Peyer's patch (tissue), 4 donors: ENCODE measurements around the gene ADIPOR2. TPM values are rescaled to one million over a fixed set of nuclear protein-coding genes. Genes with fewer than 3 reads are reported as not detected.

ENCODE experiments used
- DNase-seq, 3 donors: peaks; one replicate each; pipeline ENCODE4 v3.0.0-alpha.2; 2017 to 2019
- H3K27ac ChIP-seq, 4 donors: fragments of 200-600 bp; sonication (generic); one replicate each; pipeline ENCODE4 v1.5.1; 2016 to 2019
- H3K27me3 ChIP-seq, 2 donors: fragments of 200-600 bp; sonication (generic); one replicate each; pipeline ENCODE4 v1.5.1; 2019
- H3K36me3 ChIP-seq, 3 donors: fragments of 200-600 bp; sonication (generic); one replicate each; pipeline ENCODE4 v1.5.1; 2016 to 2019
- H3K4me1 ChIP-seq, 4 donors: fragments of 200-600 bp; sonication (generic); one replicate each; pipeline ENCODE4 v1.5.1; 2016 to 2019
- H3K4me3 ChIP-seq, 4 donors: fragments of 200-600 bp; sonication (generic); 1 replicate in 3 of 4; 2 replicates in 1 of 4; pipeline ENCODE4 v1.5.1; 2016 to 2019; ENCODE audit warnings: mild to moderate bottlenecking in 1 of 4
- H3K9me3 ChIP-seq, 4 donors: fragments of 200-600 bp; sonication (generic); one replicate each; pipeline ENCODE4 v1.5.1; 2016 to 2019; ENCODE audit warnings: mild to moderate bottlenecking in 1 of 4
- CTCF ChIP-seq, 6 experiments: fragments of 450-650 bp in 4 of 6; fragments of 200-600 bp in 2 of 6; sonication (generic) in 1 of 6; IDR thresholded peaks; one replicate each; pipeline ENCODE4 v1.5.1; 2017 to 2019; ENCODE audit warnings: antibody characterized with exemption in 6 of 6, mild to moderate bottlenecking in 3 of 6, moderate library complexity in 1 of 6
- POLR2A ChIP-seq, 2 donors: fragments of 450-650 bp; IDR thresholded peaks; one replicate each; pipeline ENCODE4 v1.5.1; 2017; ENCODE audit warnings: antibody characterized with exemption in 2 of 2, mild to moderate bottlenecking in 2 of 2, moderate library complexity in 2 of 2
- total RNA-seq, 4 donors: library from RNA; depleted of rRNA; stranded (reverse); fragments of >200 nt; gene quantifications; one replicate each; pipeline ENCODE4 v1.1.0, GENCODE V29; 2016

Gene ADIPOR2
- total RNA-seq, 4 donors from 2014 or later: 26.4 to 89.1 (median 73.9) TPM

GRCh38 chr12:1768615-1769014, 77.7 kb downstream of the ADIPOR2 start:
- Histone ChIP-seq H3K9me3 (no peaks in the 10 kb centered on the region), H3K4me1 (no peaks in the 10 kb centered on the region), H3K36me3 (peaks cover 0 to 21% (median 0%) of the 10 kb centered on the region in 3 donors)

GRCh38 chr12:1769809-1770494, 79.1 kb downstream of the ADIPOR2 start:
- no peak overlapping the region for H3K27ac ChIP-seq
- H3K27me3 ChIP-seq: no peaks in the 10 kb centered on the region
- TF ChIP-seq POLR2A (IDR thresholded peaks at IDR 0.05): no peak
- no peak for TF ChIP-seq CTCF (IDR thresholded peaks at IDR 0.05)
- no peak overlapping the region for H3K4me3 ChIP-seq
- no peaks in the 10 kb centered on the region for H3K9me3 ChIP-seq
- H3K4me1 ChIP-seq: no peaks in the 10 kb centered on the region
- peaks cover 0 to 32% (median 0%) of the 10 kb centered on the region in 3 donors for H3K36me3 ChIP-seq
- DNase-seq: no peak

More at GRCh38 chr12:1768615-1769014, 77.7 kb downstream of the ADIPOR2 start:
- H3K27ac ChIP-seq: no peak overlapping the region
- H3K27me3 ChIP-seq: no peaks in the 10 kb centered on the region
- TF ChIP-seq POLR2A (IDR thresholded peaks at IDR 0.05) (no peak), CTCF (IDR thresholded peaks at IDR 0.05) (no peak)
- DNase-seq: no peak
- no peak overlapping the region for H3K4me3 ChIP-seq

- TF ChIP-seq CTCF (IDR thresholded peaks at IDR 0.05) (no peak), POLR2A (IDR thresholded peaks at IDR 0.05) (no peak)
- Histone ChIP-seq H3K4me3 (no peak overlapping the region), H3K9me3 (no peaks in the 10 kb centered on the region), H3K27me3 (no peaks in the 10 kb centered on the region), H3K4me1 (no peaks in the 10 kb centered on the region), H3K36me3 (peaks cover 0 to 36% (median 0%) of the 10 kb centered on the region in 3 donors), H3K27ac (no peak overlapping the region)
- no peak for DNase-seq
Measured at GRCh38 chr12:1773937-1774655, 83.2 kb downstream of the ADIPOR2 start.

- Histone ChIP-seq H3K27ac (no peak overlapping the region), H3K36me3 (peaks cover 0 to 29% (median 0%) of the 10 kb centered on the region in 3 donors), H3K4me1 (no peaks in the 10 kb centered on the region), H3K4me3 (no peak overlapping the region), H3K9me3 (no peaks in the 10 kb centered on the region), H3K27me3 (no peaks in the 10 kb centered on the region)
- DNase-seq: no peak
- TF ChIP-seq CTCF (IDR thresholded peaks at IDR 0.05): no peak
- TF ChIP-seq POLR2A (IDR thresholded peaks at IDR 0.05): no peak
Measured at GRCh38 chr12:1776170-1776921, 85.5 kb downstream of the ADIPOR2 start.

- H3K36me3 ChIP-seq: peaks cover 0 to 23% (median 0%) of the 10 kb centered on the region in 3 donors
- no peak overlapping the region for H3K4me3 ChIP-seq
- H3K9me3 ChIP-seq: no peaks in the 10 kb centered on the region
- no peak overlapping the region for H3K27ac ChIP-seq
- no peaks in the 10 kb centered on the region for H3K4me1 ChIP-seq
- TF ChIP-seq POLR2A (IDR thresholded peaks at IDR 0.05): no peak
- TF ChIP-seq CTCF (IDR thresholded peaks at IDR 0.05): no peak
- no peaks in the 10 kb centered on the region for H3K27me3 ChIP-seq
- DNase-seq: no peak
Measured at GRCh38 chr12:1777798-1778197, 86.9 kb downstream of the ADIPOR2 start.
